Thyroid gland (tissue), 4 donors: ENCODE measurements around the gene UCKL1. TPM values are rescaled to one million over a fixed set of nuclear protein-coding genes. Genes with fewer than 3 reads are reported as not detected.

Experiments
- DNase-seq, 2 donors: peaks; one replicate each; pipeline ENCODE4 v3.0.0-alpha.2; 2019
- H3K27ac ChIP-seq, 3 donors: fragments of 200-600 bp; sonication (generic); 1 replicate in 2 of 3; 2 replicates in 1 of 3; pipeline ENCODE4 v1.5.1; 2016 to 2019; ENCODE audit warnings: mild to moderate bottlenecking in 1 of 3, moderate library complexity in 1 of 3
- H3K27me3 ChIP-seq: fragments of 200-600 bp; sonication (generic); one replicate; pipeline ENCODE4 v1.5.1; 2019
- H3K36me3 ChIP-seq, 2 donors: fragments of 200-600 bp; sonication (generic); one replicate each; pipeline ENCODE4 v1.5.1; 2016 to 2019
- H3K4me1 ChIP-seq, 2 donors: fragments of 200-600 bp; sonication (generic); one replicate each; pipeline ENCODE4 v1.5.1; 2017 to 2019
- H3K4me3 ChIP-seq, 3 donors: fragments of 200-600 bp; sonication (generic); replicated peaks in 1 of 3; 1 replicate in 2 of 3; 2 replicates in 1 of 3; pipeline ENCODE4 v1.5.1; 2016; ENCODE audit warnings: mild to moderate bottlenecking in 1 of 3
- H3K9me3 ChIP-seq: fragments of 200-600 bp; sonication (generic); one replicate; pipeline ENCODE4 v1.5.1; 2017
- POLR2A ChIP-seq, 2 donors: fragments of 450-650 bp; IDR thresholded peaks; one replicate each; pipeline ENCODE4 v1.6.1; 2017; ENCODE audit warnings: antibody characterized with exemption in 2 of 2, mild to moderate bottlenecking in 2 of 2, moderate library complexity in 1 of 2
- WGBS, 2 donors: methylation state at CpG; one replicate each; pipeline ENCODE4 v1.1.5; 2017; 5-methylcytosine and 5-hydroxymethylcytosine counted together
- intact Hi-C: fragments of 100-400 bp; cut with DNase I; formaldehyde crosslinking; loops from one replicate; pipeline ENCODE4 v1.15.1; 2023
- total RNA-seq, 4 donors: library from RNA; depleted of rRNA; stranded (reverse); fragments of >200 nt; gene quantifications; one replicate each; pipeline ENCODE4 v1.2.3, GENCODE V29; 2016
- TF ChIP-seq, protein P1 (sequence below), 6 experiments: fragments of 200-600 bp in 3 of 6; fragments of 450-650 bp in 3 of 6; sonication (generic) in 3 of 6; IDR thresholded peaks; one replicate each; pipeline ENCODE4 v1.5.1; 2016 to 2019; ENCODE audit warnings: antibody characterized with exemption in 6 of 6, mild to moderate bottlenecking in 2 of 6, inconsistent platforms in 1 of 6, moderate library complexity in 1 of 6

UCKL1 gene
- total RNA-seq, 4 donors from 2014 or later, result 21.6 to 44.3 (median 29.3) TPM

DNA sequence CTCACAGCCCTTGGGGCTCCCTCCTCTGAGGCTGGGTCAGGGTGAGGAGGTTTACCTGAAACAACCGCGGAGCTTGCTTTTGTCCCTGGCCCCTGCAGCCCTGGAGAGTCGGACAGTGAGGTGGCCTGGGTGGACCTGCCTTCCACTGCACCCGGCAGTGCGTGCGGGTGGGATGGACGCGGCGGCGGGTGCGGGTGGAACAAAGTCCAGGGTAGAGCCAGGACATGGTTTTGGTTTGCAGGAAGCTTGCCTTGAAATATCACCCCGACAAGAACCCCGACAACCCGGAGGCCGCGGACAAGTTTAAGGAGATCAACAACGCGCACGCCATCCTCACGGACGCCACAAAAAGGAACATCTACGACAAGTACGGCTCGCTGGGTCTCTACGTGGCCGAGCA, 27.1 kb downstream of the UCKL1 start:
- Histone ChIP-seq H3K4me3 (no peak overlapping the region), H3K27ac (no peak overlapping the region), H3K36me3 (peaks cover 46 to 48% of the 10 kb centered on the region in 2 donors), H3K27me3 (no peaks in the 10 kb centered on the region), H3K4me1 (peaks cover 0 to 2% of the 10 kb centered on the region in 2 donors), H3K9me3 (no peaks in the 10 kb centered on the region)
- DNase-seq, result no peak
- WGBS, 2 donors, result 95 to 97% methylated on average over 24 to 26 of the region's 26 CpGs
- intact Hi-C loops, result no loop called here
- TF ChIP-seq, protein P1, sequence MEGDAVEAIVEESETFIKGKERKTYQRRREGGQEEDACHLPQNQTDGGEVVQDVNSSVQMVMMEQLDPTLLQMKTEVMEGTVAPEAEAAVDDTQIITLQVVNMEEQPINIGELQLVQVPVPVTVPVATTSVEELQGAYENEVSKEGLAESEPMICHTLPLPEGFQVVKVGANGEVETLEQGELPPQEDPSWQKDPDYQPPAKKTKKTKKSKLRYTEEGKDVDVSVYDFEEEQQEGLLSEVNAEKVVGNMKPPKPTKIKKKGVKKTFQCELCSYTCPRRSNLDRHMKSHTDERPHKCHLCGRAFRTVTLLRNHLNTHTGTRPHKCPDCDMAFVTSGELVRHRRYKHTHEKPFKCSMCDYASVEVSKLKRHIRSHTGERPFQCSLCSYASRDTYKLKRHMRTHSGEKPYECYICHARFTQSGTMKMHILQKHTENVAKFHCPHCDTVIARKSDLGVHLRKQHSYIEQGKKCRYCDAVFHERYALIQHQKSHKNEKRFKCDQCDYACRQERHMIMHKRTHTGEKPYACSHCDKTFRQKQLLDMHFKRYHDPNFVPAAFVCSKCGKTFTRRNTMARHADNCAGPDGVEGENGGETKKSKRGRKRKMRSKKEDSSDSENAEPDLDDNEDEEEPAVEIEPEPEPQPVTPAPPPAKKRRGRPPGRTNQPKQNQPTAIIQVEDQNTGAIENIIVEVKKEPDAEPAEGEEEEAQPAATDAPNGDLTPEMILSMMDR (IDR thresholded peaks at IDR 0.05), result no peak
- TF ChIP-seq POLR2A (IDR thresholded peaks at IDR 0.05), result no peak

DNA sequence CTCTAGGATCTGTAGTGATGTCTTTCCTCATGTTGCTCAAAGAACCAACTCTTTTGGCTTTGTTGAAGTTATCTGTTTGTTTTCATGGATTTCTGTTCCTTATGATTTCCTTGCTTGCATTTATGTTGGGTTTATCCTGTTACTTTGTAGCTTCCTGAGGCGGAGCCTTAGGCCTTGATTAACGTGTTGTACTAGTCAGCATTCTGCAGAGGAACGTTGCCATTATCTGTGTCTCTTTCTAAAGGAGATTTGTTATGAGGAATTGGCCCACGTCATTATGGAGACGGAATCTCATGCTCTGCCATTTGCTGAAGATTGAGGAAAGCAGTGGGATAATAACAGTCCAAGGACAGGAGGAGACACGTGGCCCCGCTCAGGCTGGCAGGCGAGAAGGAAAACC, 29.9 kb downstream of the UCKL1 start:
- no peak for DNase-seq
- WGBS, 2 donors, result 87% methylated on average over 8 of the region's 8 CpGs
- intact Hi-C loops, result no loop called here
- no peak overlapping the region for H3K27ac ChIP-seq
- H3K27me3 ChIP-seq, result no peaks in the 10 kb centered on the region
- H3K9me3 ChIP-seq, result no peaks in the 10 kb centered on the region
- H3K36me3 ChIP-seq, result peaks cover 31 to 33% of the 10 kb centered on the region in 2 donors
- TF ChIP-seq POLR2A (IDR thresholded peaks at IDR 0.05), result no peak
- TF ChIP-seq, protein P1 (IDR thresholded peaks at IDR 0.05), result no peak
- H3K4me3 ChIP-seq, result no peak overlapping the region
- peaks cover 0 to 10% of the 10 kb centered on the region in 2 donors for H3K4me1 ChIP-seq

DNA sequence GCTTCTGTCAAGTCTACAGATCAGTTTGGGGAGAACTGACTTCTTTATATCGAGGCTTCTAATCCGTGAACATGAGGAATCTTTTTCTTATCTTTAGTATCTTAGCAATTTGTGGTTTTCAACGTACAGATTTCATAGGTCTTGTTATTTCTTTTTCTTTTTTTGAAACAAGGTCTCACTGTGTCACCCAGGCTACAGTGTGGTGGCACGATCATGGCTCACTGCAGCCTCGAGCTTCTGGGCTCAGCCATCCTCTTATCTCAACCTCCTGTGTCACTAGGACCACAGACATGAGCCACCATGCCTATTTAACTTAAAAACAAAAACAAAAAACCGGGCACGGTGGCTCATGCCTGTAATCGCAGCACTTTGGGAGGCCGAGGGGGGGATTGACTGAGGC, 32.0 kb downstream of the UCKL1 start:
- DNase-seq, result no peak
- no peak overlapping the region for H3K27ac ChIP-seq
- H3K4me3 ChIP-seq, result no peak overlapping the region
- H3K27me3 ChIP-seq, result no peaks in the 10 kb centered on the region
- intact Hi-C loops, result no loop called here
- peaks cover 11 to 17% of the 10 kb centered on the region in 2 donors for H3K36me3 ChIP-seq
- WGBS, 2 donors, result 49 to 64% methylated on average over 9 of the region's 9 CpGs
- H3K4me1 ChIP-seq, result peaks cover 0 to 10% of the 10 kb centered on the region in 2 donors
- no peaks in the 10 kb centered on the region for H3K9me3 ChIP-seq
- no peak for TF ChIP-seq POLR2A (IDR thresholded peaks at IDR 0.05)
- TF ChIP-seq, protein P1 (IDR thresholded peaks at IDR 0.05), result no peak

GRCh38 chr20:63923651-63924050, 32.6 kb downstream of the UCKL1 start:
- intact Hi-C loops, result no loop called here
- 42 to 52% methylated on average over 8 of the region's 8 CpGs for WGBS, 2 donors
- Histone ChIP-seq H3K9me3 (no peaks in the 10 kb centered on the region), H3K4me3 (no peak overlapping the region), H3K36me3 (peaks cover 5 to 12% of the 10 kb centered on the region in 2 donors), H3K4me1 (peaks cover 0 to 10% of the 10 kb centered on the region in 2 donors), H3K27me3 (no peaks in the 10 kb centered on the region), H3K27ac (no peak overlapping the region)
- TF ChIP-seq, protein P1 (IDR thresholded peaks at IDR 0.05), result no peak
- no peak for TF ChIP-seq POLR2A (IDR thresholded peaks at IDR 0.05)
- DNase-seq, result no peak

DNA sequence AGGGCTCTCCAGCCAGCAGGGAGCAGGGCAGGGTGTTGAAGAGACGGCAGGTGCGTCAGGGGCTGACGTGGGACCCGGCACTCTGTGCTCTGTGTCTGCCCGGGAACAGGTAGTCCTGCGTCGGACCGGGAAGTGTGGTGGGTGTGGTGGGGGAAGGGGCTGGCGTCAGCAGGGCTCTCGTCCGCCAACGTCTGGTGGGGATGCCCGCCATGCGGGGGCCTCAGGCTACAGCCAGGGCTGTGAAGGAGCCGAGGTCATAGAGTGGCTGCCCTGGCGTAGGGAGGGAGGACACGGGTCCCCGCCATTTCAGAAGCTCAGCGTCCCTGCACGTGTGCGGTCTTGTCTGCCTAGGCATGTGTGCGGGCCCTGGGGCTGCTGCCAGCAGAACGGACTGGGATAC, 36.0 kb downstream of the UCKL1 start:
- 90 to 98% methylated on average over 19 to 23 of the region's 23 CpGs for WGBS, 2 donors
- Histone ChIP-seq H3K36me3 (peaks cover 0 to 5% of the 10 kb centered on the region in 2 donors), H3K9me3 (no peaks in the 10 kb centered on the region), H3K4me3 (no peak overlapping the region), H3K4me1 (peaks cover 0 to 10% of the 10 kb centered on the region in 2 donors), H3K27ac (no peak overlapping the region), H3K27me3 (no peaks in the 10 kb centered on the region)
- intact Hi-C loops, result no loop called here
- no peak for DNase-seq
- TF ChIP-seq, protein P1 (IDR thresholded peaks at IDR 0.05), result no peak
- no peak for TF ChIP-seq POLR2A (IDR thresholded peaks at IDR 0.05)
